GM12874 (cell line): ENCODE measurements around the gene DHX40.

Experiments used
- CTCF ChIP-seq: IDR thresholded peaks from 2 replicates; pipeline ENCODE4 v1.5.1; 2011; ENCODE audit warnings: low read depth, mild to moderate bottlenecking, control low read depth, low read length, moderate library complexity; ENCODE audit not compliant: insufficient read depth

The DHX40 gene

GRCh38 chr17:59634632-59635541 is 69.5 kb downstream of the DHX40 start:
- no peak for TF ChIP-seq CTCF

- no peak for TF ChIP-seq CTCF
Measured at GRCh38 chr17:59637611-59638310, 72.4 kb downstream of the DHX40 start.

- TF ChIP-seq CTCF: no peak
Measured at GRCh38 chr17:59638553-59638952, 73.1 kb downstream of the DHX40 start.

- no peak for TF ChIP-seq CTCF
Measured at GRCh38 chr17:59641799-59642484, 76.5 kb downstream of the DHX40 start.

- no peak for TF ChIP-seq CTCF
Measured at GRCh38 chr17:59642565-59642964, 77.2 kb downstream of the DHX40 start.

GRCh38 chr17:59643159-59644140 is 78.0 kb downstream of the DHX40 start:
- no peak for TF ChIP-seq CTCF
